ENCODE data around the gene DNAJC17.

GRCh38 chr15:40770147-40770721, 37.0 kb downstream of the DNAJC17 start:
- TF ChIP-seq, protein P1, sequence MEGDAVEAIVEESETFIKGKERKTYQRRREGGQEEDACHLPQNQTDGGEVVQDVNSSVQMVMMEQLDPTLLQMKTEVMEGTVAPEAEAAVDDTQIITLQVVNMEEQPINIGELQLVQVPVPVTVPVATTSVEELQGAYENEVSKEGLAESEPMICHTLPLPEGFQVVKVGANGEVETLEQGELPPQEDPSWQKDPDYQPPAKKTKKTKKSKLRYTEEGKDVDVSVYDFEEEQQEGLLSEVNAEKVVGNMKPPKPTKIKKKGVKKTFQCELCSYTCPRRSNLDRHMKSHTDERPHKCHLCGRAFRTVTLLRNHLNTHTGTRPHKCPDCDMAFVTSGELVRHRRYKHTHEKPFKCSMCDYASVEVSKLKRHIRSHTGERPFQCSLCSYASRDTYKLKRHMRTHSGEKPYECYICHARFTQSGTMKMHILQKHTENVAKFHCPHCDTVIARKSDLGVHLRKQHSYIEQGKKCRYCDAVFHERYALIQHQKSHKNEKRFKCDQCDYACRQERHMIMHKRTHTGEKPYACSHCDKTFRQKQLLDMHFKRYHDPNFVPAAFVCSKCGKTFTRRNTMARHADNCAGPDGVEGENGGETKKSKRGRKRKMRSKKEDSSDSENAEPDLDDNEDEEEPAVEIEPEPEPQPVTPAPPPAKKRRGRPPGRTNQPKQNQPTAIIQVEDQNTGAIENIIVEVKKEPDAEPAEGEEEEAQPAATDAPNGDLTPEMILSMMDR (IDR thresholded peaks at IDR 0.05): no peak
- TF ChIP-seq EZH2 (IDR thresholded peaks at IDR 0.05; ENCODE audit: borderline replicate concordance, insufficient read depth, low read depth, low read length, poor library complexity, severe bottlenecking): no peak
